NOMO-1 treated with DMSO at 0.1 percent for 48 hours (cell line): ENCODE data around the gene SDS.

Source experiments
- DNase-seq: peaks from one replicate; lab custom pipeline; 2025; ENCODE audit not compliant: unreplicated experiment; lab: John Stamatoyannopoulos, UW

SDS gene

DNA sequence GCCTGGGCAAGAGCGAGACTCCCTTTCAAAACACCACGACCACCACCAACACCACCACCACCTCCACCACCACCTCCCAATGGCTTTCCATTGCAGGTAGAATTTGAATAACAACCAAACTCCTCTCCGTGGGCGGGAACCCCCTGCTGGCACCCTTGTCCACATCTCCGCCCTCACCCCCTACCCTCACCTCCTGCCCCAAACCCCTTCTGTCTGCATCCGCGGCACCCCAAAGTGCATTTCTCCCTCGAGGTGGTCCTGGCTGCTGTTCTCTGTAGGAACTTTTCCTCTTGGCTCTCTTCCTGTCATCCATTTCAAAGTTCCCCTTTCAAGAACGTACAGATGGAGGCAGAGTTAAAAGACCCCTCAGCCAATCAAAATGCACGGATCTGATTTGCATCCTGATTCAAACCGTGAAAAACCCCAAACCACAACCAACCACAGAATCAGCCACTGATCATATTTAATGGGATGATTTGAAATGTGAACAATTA, 22.3 kb upstream of the SDS start:
- DNase-seq, result no peak

GRCh38 chr12:113424915-113425823, 21.5 kb upstream of the SDS start:
- peak; percentile 53 for DNase-seq

- no peak for DNase-seq
These were observed 20.8 kb upstream of the SDS start for GRCh38 chr12:113424456-113424855.

DNA sequence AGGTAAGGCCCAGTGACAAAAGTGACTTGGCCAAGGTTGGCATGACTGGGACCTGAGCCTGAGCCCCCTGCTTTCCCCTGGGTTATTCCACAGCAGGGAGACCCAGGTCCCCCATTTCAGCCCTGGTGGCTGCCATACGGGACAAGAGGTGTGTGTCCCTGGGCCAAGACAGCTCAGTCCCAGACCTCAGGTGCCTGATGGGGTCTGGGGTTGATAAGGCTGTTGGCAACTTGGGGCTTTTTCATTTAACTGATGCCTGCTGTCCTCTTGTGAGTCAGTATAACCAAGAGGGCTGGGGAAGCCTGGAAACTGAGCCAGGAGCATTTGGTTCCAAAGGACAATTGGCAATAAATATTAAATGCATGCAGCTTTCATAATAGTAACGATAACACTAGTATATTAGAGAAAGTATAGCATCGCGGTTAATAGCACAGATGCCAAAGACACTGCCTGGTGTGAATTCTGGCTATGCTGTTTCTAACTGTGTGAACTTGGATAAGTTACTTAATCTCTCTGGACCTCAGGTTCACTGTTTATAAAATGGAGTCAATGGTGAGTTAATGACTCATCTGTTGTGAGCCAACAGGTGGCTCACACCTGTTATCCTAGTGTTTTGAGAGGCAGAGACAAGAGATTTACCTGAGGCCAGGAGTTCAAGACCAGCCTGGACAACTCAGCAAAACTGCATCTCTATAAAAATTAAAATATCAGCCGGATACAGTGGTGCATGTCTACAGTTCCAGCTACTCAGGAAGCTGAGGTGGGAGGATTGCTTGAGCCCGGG, 19.4 kb upstream of the SDS start:
- DNase-seq, result no peak

DNA sequence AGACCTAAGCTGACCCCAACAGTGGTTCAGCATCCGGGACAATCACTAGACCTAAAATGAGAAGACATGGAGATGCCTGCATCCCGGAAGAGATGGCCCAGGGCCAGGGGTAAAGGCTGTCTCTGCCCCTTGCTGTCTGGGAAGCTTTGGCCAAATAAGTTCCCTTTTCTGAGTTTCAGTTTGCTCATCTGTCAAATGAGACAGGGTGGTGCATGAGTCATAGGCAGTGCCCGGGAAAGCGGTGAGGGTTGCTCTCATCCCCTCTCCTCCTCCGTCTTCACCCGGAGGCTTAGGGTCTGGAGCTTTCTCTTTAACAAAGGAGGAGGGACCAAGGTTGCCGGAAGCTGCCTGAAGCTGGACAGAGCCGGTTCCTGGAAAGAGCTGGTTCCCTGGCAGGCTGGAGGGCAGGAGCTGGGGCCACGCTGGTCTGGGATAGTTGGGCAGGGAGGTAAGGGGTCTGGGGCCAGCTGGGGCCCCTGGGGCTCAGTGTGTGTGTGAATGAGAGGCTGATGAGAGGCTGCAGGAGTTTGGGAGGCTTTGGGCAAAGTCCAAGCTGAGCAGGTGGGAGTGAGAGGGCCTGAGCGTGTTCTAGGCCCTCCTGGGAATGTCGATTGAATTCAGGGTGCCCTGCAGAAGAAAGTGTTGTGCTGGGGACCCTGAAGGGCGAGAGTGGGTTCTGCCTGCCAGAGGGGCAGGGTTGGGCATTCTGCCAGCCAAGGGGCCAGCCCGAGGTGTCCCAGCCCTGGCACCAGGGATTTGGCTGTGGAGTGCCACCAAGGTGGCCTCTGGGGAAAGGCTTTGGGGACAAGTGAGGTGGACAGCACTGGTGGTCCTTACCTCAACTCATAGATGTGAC, 18.6 kb upstream of the SDS start, which contains the start of gene SDSL:
TSS of gene SDSL (plus strand) at position 351 of the 856 bp plus-strand sequence. CDS start 5,603 bp downstream, outside the sequence.
- DNase-seq, result peak; percentile 99

DNA sequence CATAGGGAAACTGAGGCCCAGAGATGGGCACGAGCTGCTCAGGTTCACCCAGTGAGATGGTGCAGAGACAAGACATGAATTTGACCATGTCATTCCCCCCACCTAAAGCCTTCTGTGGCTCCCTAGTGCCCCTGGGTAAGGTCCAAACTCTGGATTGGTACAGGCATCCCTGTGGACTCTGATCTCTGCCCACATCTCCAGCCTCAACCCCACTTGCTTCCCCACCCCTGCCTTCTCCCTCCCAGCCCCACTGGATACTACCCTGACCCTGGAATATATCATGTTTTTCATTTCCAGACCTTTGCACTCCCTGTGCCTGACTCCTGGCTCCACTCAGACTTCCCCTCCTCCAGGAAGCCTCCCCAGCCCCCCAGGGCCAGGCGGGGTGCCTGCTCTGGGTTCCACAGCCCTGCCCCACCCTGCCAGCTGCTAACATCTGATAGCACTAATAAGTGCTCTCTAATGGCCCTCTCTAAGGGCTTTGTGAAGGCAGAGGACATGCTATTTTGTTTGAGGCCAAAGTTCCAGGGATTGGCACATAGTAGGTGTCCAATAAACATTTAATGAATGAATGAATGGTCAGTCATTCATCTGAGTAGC, 17.4 kb upstream of the SDS start:
- no peak for DNase-seq

DNA sequence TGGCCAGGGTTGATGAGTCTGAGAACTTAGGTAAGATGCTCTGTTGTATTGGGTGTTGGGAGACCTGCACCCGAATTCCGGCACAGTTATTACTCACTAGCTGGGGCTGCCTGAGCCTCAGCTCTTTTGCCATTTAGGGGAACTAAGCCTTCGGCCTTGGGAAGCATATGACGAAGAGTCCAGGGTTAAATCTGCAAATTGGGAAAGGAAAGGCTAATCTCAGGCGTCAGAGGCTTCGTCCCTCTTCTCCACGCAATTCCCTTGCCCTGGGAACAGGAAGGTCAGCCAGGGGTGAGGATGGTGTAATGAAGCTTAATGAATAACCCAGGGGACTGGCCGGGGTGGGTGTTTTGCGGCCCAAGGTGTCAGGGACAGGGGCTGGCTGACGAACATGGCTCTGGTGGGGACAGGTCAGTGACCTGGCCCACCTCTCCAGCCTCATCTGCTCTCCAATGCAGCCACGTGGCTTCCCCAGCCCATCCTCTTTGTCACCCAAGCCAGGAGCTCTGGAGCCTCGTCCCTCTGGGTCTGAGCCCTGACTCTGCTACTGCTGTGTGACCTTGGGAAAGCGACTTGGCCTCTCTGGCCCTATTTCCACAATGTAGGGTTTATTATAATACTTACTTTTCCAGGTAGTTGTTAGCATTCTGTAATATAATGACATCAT, 14.7 kb upstream of the SDS start:
- no peak for DNase-seq

DNA sequence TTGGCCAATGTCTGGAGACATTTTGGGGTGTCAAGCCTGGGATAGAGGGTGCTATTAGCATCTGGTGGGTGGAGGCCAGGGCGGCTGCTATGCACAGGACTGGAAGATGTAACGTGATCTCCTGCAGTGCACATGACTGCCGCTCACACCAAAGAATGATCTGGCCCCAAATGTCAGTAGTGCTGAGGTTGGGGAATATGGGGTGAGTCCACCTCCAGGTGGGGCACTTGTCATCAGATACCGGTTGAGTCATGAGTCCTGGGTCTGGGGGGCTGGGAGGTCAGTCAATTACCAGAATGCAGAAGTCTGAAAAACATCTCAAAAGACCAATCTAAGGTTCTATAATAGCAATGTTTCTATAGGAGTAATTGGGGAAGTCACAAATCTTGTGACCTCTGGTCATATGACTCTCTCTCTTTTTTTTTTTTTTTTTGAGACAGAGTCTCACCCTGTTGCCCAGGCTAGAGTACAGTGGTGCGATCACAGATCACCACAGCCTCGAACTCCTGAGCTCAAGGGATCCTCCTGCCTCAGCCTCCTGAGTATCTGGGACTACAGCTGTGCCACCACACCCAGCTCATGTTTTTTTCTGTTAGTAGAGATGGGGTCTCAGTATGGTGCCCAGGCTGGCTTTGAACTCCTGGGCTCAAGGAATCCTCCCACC, 12.5 kb upstream of the SDS start:
- peak; percentile 89 for DNase-seq

- no peak for DNase-seq
These were observed 10.9 kb upstream of the SDS start for GRCh38 chr12:113414519-113415038.

DNA sequence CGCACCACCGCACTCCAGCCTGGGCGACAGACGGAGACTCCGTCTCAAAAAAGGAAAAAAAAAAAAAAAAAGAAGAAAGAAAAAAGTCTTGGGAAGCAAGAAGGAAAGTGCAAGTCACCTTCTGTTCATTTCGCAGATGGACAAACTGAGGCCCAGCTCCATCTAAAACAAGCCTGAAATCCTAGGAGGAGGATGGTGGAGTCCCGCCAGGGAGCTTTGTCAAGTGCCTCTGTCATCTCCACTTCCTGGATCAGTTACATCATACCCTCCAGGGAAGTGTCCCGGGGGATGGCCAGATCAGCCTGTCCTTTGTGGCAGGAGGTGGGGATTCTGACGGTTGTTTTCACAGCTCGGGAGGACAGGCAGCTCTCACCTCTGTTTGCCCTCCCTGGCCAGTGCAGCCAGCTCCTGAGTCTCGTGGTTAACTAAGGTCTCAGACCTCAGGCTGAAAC, 9.8 kb upstream of the SDS start:
- no peak for DNase-seq

DNA sequence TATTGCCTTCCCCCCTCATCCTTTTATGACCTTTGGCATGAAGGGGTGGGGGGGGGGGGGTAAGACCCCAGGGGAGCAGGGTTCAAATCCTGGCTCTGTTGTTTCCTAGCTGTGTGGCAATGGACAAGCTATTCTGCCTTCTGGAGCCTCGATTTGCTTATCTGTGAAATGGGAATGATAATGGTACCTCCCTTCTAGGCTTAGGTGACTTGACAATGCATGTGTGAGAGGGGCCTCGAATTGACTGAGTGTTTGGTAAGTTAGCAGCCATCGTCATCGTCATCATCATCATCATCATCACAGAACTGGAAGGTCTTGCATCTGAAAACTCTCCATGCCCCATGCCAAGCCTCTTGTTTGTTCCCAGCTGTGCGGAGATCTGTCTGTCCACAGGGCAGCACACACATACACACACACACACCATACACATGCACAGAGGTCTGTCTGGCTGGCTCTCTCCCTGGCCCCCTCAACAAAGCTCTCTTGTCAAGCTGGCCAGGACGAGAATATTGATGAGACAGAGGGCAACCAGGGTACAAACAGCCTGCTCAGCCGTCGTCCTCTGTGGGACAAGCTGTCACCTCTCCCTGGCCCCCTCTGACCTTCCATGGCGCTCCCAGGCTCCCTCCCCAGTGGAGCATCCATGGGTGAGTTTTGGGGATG, 5.9 kb upstream of the SDS start:
- no peak for DNase-seq

GRCh38 chr12:113408756-113409298, 5.1 kb upstream of the SDS start:
- DNase-seq, result no peak

DNA sequence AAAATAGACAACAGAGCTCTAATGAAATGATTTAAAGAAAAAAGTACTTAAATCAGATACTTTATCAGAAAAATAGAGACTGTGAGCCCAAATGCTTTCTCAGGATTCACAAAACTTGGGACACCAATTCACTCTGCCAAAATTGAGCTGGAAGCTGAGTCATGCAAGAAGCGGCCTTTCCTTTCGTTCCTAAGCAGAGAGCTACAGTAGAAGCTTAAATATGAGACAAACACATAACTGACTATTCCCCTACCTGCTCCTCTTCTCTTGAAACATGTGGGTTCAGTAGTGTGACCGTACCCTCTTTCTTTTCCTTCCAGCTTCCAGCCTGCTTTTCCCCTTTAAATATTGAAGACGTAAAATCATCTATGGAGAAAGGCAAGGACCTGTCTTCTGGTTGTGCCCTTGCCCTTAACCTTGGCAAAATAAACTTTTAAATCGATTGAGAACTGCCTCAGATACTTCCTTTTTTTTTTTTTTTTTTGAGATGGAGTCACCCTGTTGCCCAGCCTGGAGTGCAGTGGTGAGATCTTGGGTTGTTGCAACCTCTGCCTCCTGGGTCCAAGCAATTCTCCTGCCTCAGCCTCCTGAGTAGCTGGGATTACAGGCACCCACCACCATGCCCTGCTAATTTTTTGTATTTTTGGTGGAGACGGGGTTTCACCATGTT, 4.4 kb upstream of the SDS start:
- peak; percentile 53 for DNase-seq

DNA sequence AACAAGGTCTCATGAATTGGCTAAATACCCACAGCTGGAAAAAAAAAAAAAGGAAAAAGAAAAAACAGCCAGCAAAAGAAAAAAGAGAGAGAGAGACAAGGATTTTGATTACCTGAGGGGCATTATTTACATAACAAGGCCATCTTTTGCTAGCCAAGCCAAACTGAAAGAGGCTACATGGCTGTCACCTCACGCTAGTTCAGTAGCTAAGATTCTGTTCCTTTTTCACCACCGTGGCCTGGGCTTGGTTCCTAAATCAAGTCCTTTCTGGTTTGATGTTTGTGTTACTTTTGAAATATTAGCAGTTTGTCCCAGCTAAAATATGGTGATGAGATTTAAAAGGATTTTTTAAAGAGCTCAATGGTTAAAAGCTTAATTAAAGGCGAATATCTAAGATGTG, 2.0 kb upstream of the SDS start:
- peak; percentile 50 for DNase-seq

GRCh38 chr12:113402586-113403260, 964 bp downstream of the SDS start:
- no peak for DNase-seq

GRCh38 chr12:113401066-113402000, 2.4 kb downstream of the SDS start:
- no peak for DNase-seq
